Vagina (tissue), 2 donors: ENCODE data around the gene PSMB9.

ENCODE experiments used
- CTCF ChIP-seq, 3 experiments: fragments of 450-650 bp in 2 of 3; fragments of 200-600 bp in 1 of 3; sonication (generic) in 1 of 3; IDR thresholded peaks; one replicate each; pipeline ENCODE4 v1.5.1; 2017 to 2019; ENCODE audit warnings: antibody characterized with exemption in 3 of 3, mild to moderate bottlenecking in 2 of 3, moderate library complexity in 2 of 3
- POLR2A ChIP-seq, 2 donors: fragments of 450-650 bp; IDR thresholded peaks; one replicate each; pipeline ENCODE4 v1.6.1; 2017; ENCODE audit warnings: antibody characterized with exemption in 2 of 2, mild to moderate bottlenecking in 2 of 2, moderate library complexity in 2 of 2
- POLR2AphosphoS5 ChIP-seq, 2 donors: sonication (generic); formaldehyde crosslinking; IDR thresholded peaks; one replicate each; pipeline ENCODE4 v1.9.0; 2017; ENCODE audit warnings: antibody characterized with exemption in 2 of 2, mild to moderate bottlenecking in 2 of 2, low read depth in 1 of 2; ENCODE audit not compliant: insufficient read depth in 1 of 2

- TF ChIP-seq POLR2A (IDR thresholded peaks at IDR 0.05) = no peak
- TF ChIP-seq POLR2AphosphoS5 (IDR thresholded peaks at IDR 0.05; ENCODE audit: insufficient read depth in 1 of 2, low read depth in 1 of 2) = no peak
- no peak for TF ChIP-seq CTCF (IDR thresholded peaks at IDR 0.05)
Measured at GRCh38 chr6:32862725-32863124, 8.7 kb downstream of the PSMB9 start.
